Measurements from ENCODE around the gene HACE1.
"Not testable (repeated sequence)": the region's sequence is repeated elsewhere in the genome, so short reads cannot be mapped to it uniquely, and the experiment has no call there.

HACE1 gene

GRCh38 chr6:104859225-104860146 is at the start of gene HACE1:
HACE1 (minus strand) TSS chr6:104859919; CDS start chr6:104859642, 277 bp downstream.
- no peak for FAIRE-seq

GRCh38 chr6:104908888-104909525 is 49.3 kb upstream of the HACE1 start:
- FAIRE-seq, result no peak

GRCh38 chr6:104908031-104908887 is 48.5 kb upstream of the HACE1 start:
- no peak for FAIRE-seq

- not testable (repeated sequence) for FAIRE-seq
Observed at GRCh38 chr6:104898893-104899292, 39.2 kb upstream of the HACE1 start.

GRCh38 chr6:104896914-104897313 is 37.2 kb upstream of the HACE1 start:
- peak; percentile 70 for FAIRE-seq

GRCh38 chr6:104888066-104888465 is 28.3 kb upstream of the HACE1 start:
- no peak for FAIRE-seq

GRCh38 chr6:104887350-104887749 is 27.6 kb upstream of the HACE1 start:
- no peak for FAIRE-seq

GRCh38 chr6:104885518-104886043 is 25.9 kb upstream of the HACE1 start:
- FAIRE-seq, result no peak

GRCh38 chr6:104884867-104885517 is 25.3 kb upstream of the HACE1 start:
- no peak for FAIRE-seq

GRCh38 chr6:104881964-104882668 is 22.4 kb upstream of the HACE1 start:
- FAIRE-seq, result no peak

GRCh38 chr6:104862456-104862855 is 2.7 kb upstream of the HACE1 start:
- no peak for FAIRE-seq

- FAIRE-seq, result no peak
Observed at GRCh38 chr6:104860221-104860620, 502 bp upstream of the HACE1 start.

- FAIRE-seq, result no peak
Observed at GRCh38 chr6:104858642-104859041, 1.1 kb downstream of the HACE1 start.

- FAIRE-seq, result no peak
Observed at GRCh38 chr6:104855507-104855906, 4.2 kb downstream of the HACE1 start.

- FAIRE-seq, result not testable (repeated sequence)
Observed at GRCh38 chr6:104847721-104848120, 12.0 kb downstream of the HACE1 start.

- no peak for FAIRE-seq
Observed at GRCh38 chr6:104843229-104843628, 16.5 kb downstream of the HACE1 start.

GRCh38 chr6:104837158-104837557 is 22.6 kb downstream of the HACE1 start:
- no peak for FAIRE-seq

GRCh38 chr6:104836479-104837020 is 23.2 kb downstream of the HACE1 start:
- not testable (repeated sequence) for FAIRE-seq

GRCh38 chr6:104835782-104836181 is 23.9 kb downstream of the HACE1 start:
- no peak for FAIRE-seq

- no peak for FAIRE-seq
Observed at GRCh38 chr6:104829183-104829958, 30.3 kb downstream of the HACE1 start.

All from islet of Langerhans (tissue), 1 donor.